HEK293 (cell line): ENCODE data around the gene RBCK1.
A peak's percentile ranks its signal among the peaks of the same experiment; 100 is the strongest.

Source experiments
- BCL11B ChIP-seq: fragments of 450-650 bp; formaldehyde crosslinking; IDR thresholded peaks from 2 replicates; pipeline ENCODE4 v1.5.1; 2016; ENCODE audit warnings: low read depth, missing biosample characterization, missing genetic modification characterization
- BCL6B ChIP-seq: fragments of 450-650 bp; formaldehyde crosslinking; IDR thresholded peaks from 2 replicates; pipeline ENCODE4 v1.5.1; 2017; ENCODE audit warnings: missing biosample characterization, missing genetic modification characterization
- EGR2 ChIP-seq: fragments of 450-650 bp; formaldehyde crosslinking; IDR thresholded peaks from 2 replicates; pipeline ENCODE4 v1.5.1; 2016; ENCODE audit warnings: low read depth, missing biosample characterization, missing genetic modification characterization
- GLI4 ChIP-seq: fragments of 450-650 bp; formaldehyde crosslinking; IDR thresholded peaks from 2 replicates; pipeline ENCODE4 v1.5.1; 2016; ENCODE audit warnings: missing biosample characterization, missing genetic modification characterization
- GLIS1 ChIP-seq: fragments of 450-650 bp; formaldehyde crosslinking; IDR thresholded peaks from 2 replicates; pipeline ENCODE4 v1.5.1; 2016; ENCODE audit warnings: missing biosample characterization, missing genetic modification characterization
- KLF1 ChIP-seq: fragments of 450-650 bp; formaldehyde crosslinking; IDR thresholded peaks from 2 replicates; pipeline ENCODE4 v1.5.1; 2016; ENCODE audit warnings: missing biosample characterization, missing genetic modification characterization
- KLF17 ChIP-seq: fragments of 450-650 bp; formaldehyde crosslinking; IDR thresholded peaks from 2 replicates; pipeline ENCODE4 v1.5.1; 2016; ENCODE audit warnings: missing biosample characterization, missing genetic modification characterization
- KLF8 ChIP-seq: fragments of 450-650 bp; formaldehyde crosslinking; IDR thresholded peaks from 2 replicates; pipeline ENCODE4 v1.5.1; 2016; ENCODE audit warnings: missing biosample characterization, missing genetic modification characterization
- TCF7L2 ChIP-seq: IDR thresholded peaks from 2 replicates; pipeline ENCODE4 v1.6.1; 2011; ENCODE audit warnings: low read depth, mild to moderate bottlenecking, inconsistent platforms, low read length, moderate library complexity, borderline replicate concordance
- WT1 ChIP-seq: fragments of 450-650 bp; formaldehyde crosslinking; IDR thresholded peaks from 2 replicates; pipeline ENCODE4 v1.5.1; 2016; ENCODE audit warnings: missing biosample characterization, missing genetic modification characterization
- YY2 ChIP-seq: fragments of 450-650 bp; formaldehyde crosslinking; IDR thresholded peaks from 2 replicates; pipeline ENCODE4 v1.5.1; 2016; ENCODE audit warnings: missing biosample characterization, missing genetic modification characterization
- ZBTB44 ChIP-seq: fragments of 450-650 bp; IDR thresholded peaks from 2 replicates; pipeline ENCODE4 v1.5.1; 2018; ENCODE audit warnings: missing biosample characterization, mild to moderate bottlenecking, missing genetic modification characterization
- ZFP41 ChIP-seq: fragments of 450-650 bp; formaldehyde crosslinking; IDR thresholded peaks from 2 replicates; pipeline ENCODE4 v1.5.1; 2016; ENCODE audit warnings: missing biosample characterization, missing genetic modification characterization, borderline replicate concordance
- ZNF114 ChIP-seq: fragments of 450-650 bp; formaldehyde crosslinking; IDR thresholded peaks from 2 replicates; pipeline ENCODE4 v1.5.0; 2017; ENCODE audit warnings: missing biosample characterization, missing genetic modification characterization
- ZNF140 ChIP-seq: fragments of 450-650 bp; formaldehyde crosslinking; IDR thresholded peaks from 2 replicates; pipeline ENCODE4 v1.5.1; 2016; ENCODE audit warnings: missing biosample characterization, missing genetic modification characterization
- ZNF155 ChIP-seq: fragments of 450-650 bp; formaldehyde crosslinking; IDR thresholded peaks from 2 replicates; pipeline ENCODE4 v1.5.1; 2016; ENCODE audit warnings: missing biosample characterization, missing genetic modification characterization
- ZNF202 ChIP-seq: fragments of 450-650 bp; formaldehyde crosslinking; IDR thresholded peaks from 2 replicates; pipeline ENCODE4 v1.5.1; 2016; ENCODE audit warnings: missing biosample characterization, missing genetic modification characterization, borderline replicate concordance
- ZNF266 ChIP-seq: fragments of 450-650 bp; formaldehyde crosslinking; IDR thresholded peaks from 2 replicates; pipeline ENCODE4 v1.5.1; 2016; ENCODE audit warnings: missing biosample characterization, missing genetic modification characterization, low read depth
- ZNF274 ChIP-seq, 2 experiments: fragments of 200-500 bp in 1 of 2; fragments of 450-650 bp in 1 of 2; sonication (Bioruptor generic) in 1 of 2; formaldehyde crosslinking in 1 of 2; IDR thresholded peaks; 2 replicates each; pipeline versions ENCODE4 v1.5.1 to v1.6.1; 2014 to 2016; ENCODE audit warnings: borderline replicate concordance in 1 of 2, inconsistent platforms in 1 of 2, low read length in 1 of 2, missing biosample characterization in 1 of 2, missing genetic modification characterization in 1 of 2
- ZNF280C ChIP-seq: fragments of 450-650 bp; formaldehyde crosslinking; IDR thresholded peaks from 2 replicates; pipeline ENCODE4 v1.5.1; 2016; ENCODE audit warnings: missing biosample characterization, missing genetic modification characterization
- ZNF324 ChIP-seq: fragments of 450-650 bp; formaldehyde crosslinking; IDR thresholded peaks from 2 replicates; pipeline ENCODE4 v1.5.1; 2016; ENCODE audit warnings: missing biosample characterization, missing genetic modification characterization
- ZNF362 ChIP-seq: fragments of 450-650 bp; formaldehyde crosslinking; IDR thresholded peaks from 2 replicates; pipeline ENCODE4 v1.5.1; 2016; ENCODE audit warnings: missing biosample characterization, missing genetic modification characterization
- ZNF391 ChIP-seq: fragments of 450-650 bp; formaldehyde crosslinking; IDR thresholded peaks from 2 replicates; pipeline ENCODE4 v1.5.1; 2016; ENCODE audit warnings: low read depth, missing biosample characterization, missing genetic modification characterization, borderline replicate concordance
- ZNF404 ChIP-seq: fragments of 450-650 bp; formaldehyde crosslinking; IDR thresholded peaks from 2 replicates; pipeline ENCODE4 v1.5.1; 2017; ENCODE audit warnings: missing biosample characterization, missing genetic modification characterization
- ZNF48 ChIP-seq: fragments of 450-650 bp; formaldehyde crosslinking; IDR thresholded peaks from 2 replicates; pipeline ENCODE4 v1.5.1; 2016; ENCODE audit warnings: missing biosample characterization, missing genetic modification characterization
- ZNF501 ChIP-seq: fragments of 450-650 bp; formaldehyde crosslinking; IDR thresholded peaks from 2 replicates; pipeline ENCODE4 v1.5.1; 2016; ENCODE audit warnings: missing biosample characterization, missing genetic modification characterization
- ZNF610 ChIP-seq: fragments of 450-650 bp; formaldehyde crosslinking; IDR thresholded peaks from 2 replicates; pipeline ENCODE4 v1.5.1; 2016; ENCODE audit warnings: missing biosample characterization, missing genetic modification characterization, borderline replicate concordance
- ZNF660 ChIP-seq: fragments of 450-650 bp; IDR thresholded peaks from 2 replicates; pipeline ENCODE4 v1.5.1; 2018; ENCODE audit warnings: missing biosample characterization, mild to moderate bottlenecking, missing genetic modification characterization
- ZNF701 ChIP-seq: fragments of 450-650 bp; formaldehyde crosslinking; IDR thresholded peaks from 2 replicates; pipeline ENCODE4 v1.5.1; 2016; ENCODE audit warnings: missing biosample characterization, missing genetic modification characterization
- ZNF837 ChIP-seq: fragments of 450-650 bp; formaldehyde crosslinking; IDR thresholded peaks from 2 replicates; pipeline ENCODE4 v1.5.1; 2016; ENCODE audit warnings: missing biosample characterization, missing genetic modification characterization
- ZSCAN4 ChIP-seq: fragments of 450-650 bp; formaldehyde crosslinking; IDR thresholded peaks from 2 replicates; pipeline ENCODE4 v1.5.1; 2017; ENCODE audit warnings: missing biosample characterization, missing genetic modification characterization

The RBCK1 gene

GRCh38 chr20:373171-373890, 34.8 kb upstream of the RBCK1 start (continued):
- no peak for TF ChIP-seq ZNF280C (tag by site-specific recombination)
- no peak for TF ChIP-seq KLF8 (tag by site-specific recombination)
- no peak for TF ChIP-seq GLI4 (tag by site-specific recombination)
- TF ChIP-seq ZNF202 (tag by site-specific recombination), result no peak
- TF ChIP-seq ZNF155 (tag by site-specific recombination), result no peak
- TF ChIP-seq KLF17 (tag by site-specific recombination), result 0 out of 2 replicates have a peak, but pooled peaks have one; percentile 67
- no peak for TF ChIP-seq ZNF274 (IDR thresholded peaks at IDR 0.05; ENCODE audit: low read length)
- no peak for TF ChIP-seq ZNF274 (tag by site-specific recombination; IDR thresholded peaks at IDR 0.05; ENCODE audit: borderline replicate concordance)
- TF ChIP-seq ZNF266 (tag by site-specific recombination), result no peak
- no peak for TF ChIP-seq ZNF140 (tag by site-specific recombination)
- no peak for TF ChIP-seq ZNF501 (tag by site-specific recombination)
- no peak for TF ChIP-seq YY2 (tag by site-specific recombination)
- TF ChIP-seq ZNF701 (tag by site-specific recombination), result no peak
- TF ChIP-seq ZFP41 (tag by site-specific recombination), result no peak
- 0 out of 2 replicates have a peak, but pooled peaks have one; percentile 37 for TF ChIP-seq ZNF660
- TF ChIP-seq ZNF404, result no peak
- TF ChIP-seq GLIS1 (tag by site-specific recombination), result peak; percentile 67
- TF ChIP-seq KLF1 (tag by site-specific recombination), result peak; percentile 65; the same call in 1 of the 2 replicates
- TF ChIP-seq ZNF610 (tag by site-specific recombination), result no peak
- TF ChIP-seq ZSCAN4, result no peak
- no peak for TF ChIP-seq ZBTB44 (tag by site-specific recombination)
- no peak for TF ChIP-seq EGR2
- no peak for TF ChIP-seq ZNF837 (tag by site-specific recombination)
- TF ChIP-seq BCL6B (tag by site-specific recombination), result no peak
- no peak for TF ChIP-seq BCL11B (tag by site-specific recombination)
- TF ChIP-seq TCF7L2, result no peak
- no peak for TF ChIP-seq ZNF114
- TF ChIP-seq ZNF391 (tag by site-specific recombination), result no peak
- peak; percentile 89 for TF ChIP-seq WT1
- no peak for TF ChIP-seq ZNF48 (tag by site-specific recombination)
- TF ChIP-seq ZNF324, result no peak
- no peak for TF ChIP-seq ZNF362
